Psoas muscle (tissue), 8 donors: ENCODE measurements around the gene UPK1B. TPM values are rescaled to one million over a fixed set of nuclear protein-coding genes. Genes with fewer than 3 reads are reported as not detected.

ENCODE experiments used
- ATAC-seq, 4 donors: fragments of 200-7000 bp; cut with Tn5 transposase; one replicate each; pipeline ENCODE4 v1.9.1; 2020; ENCODE audit warnings: moderate library complexity in 3 of 4, mild to moderate bottlenecking in 2 of 4
- DNase-seq, 2 donors: peaks; one replicate each; pipeline ENCODE4 v3.0.0-alpha.2; 2020
- H3K27ac ChIP-seq: fragments of 200-600 bp; one replicate; pipeline ENCODE4 v1.8.0; 2022
- H3K27me3 ChIP-seq, 3 donors: fragments of 200-600 bp in 1 of 3; one replicate each; pipeline versions ENCODE4 v1.6.1 to v1.8.0; 2013 to 2022; ENCODE audit warnings: low read length in 2 of 3, mild to moderate bottlenecking in 2 of 3, moderate library complexity in 1 of 3; ENCODE audit not compliant: insufficient read depth in 3 of 3
- H3K36me3 ChIP-seq, 2 donors: fragments of 200-600 bp in 1 of 2; one replicate each; pipeline versions ENCODE4 v1.6.1 to v1.8.0; 2013 to 2022; ENCODE audit warnings: low read depth in 1 of 2, mild to moderate bottlenecking in 1 of 2, moderate library complexity in 1 of 2; ENCODE audit not compliant: insufficient read depth in 1 of 2
- H3K4me1 ChIP-seq: fragments of 200-600 bp; one replicate; pipeline ENCODE4 v1.8.0; 2022
- H3K4me3 ChIP-seq: fragments of 200-600 bp; one replicate; pipeline ENCODE4 v1.8.0; 2022; ENCODE audit warnings: mild to moderate bottlenecking
- H3K9me3 ChIP-seq: fragments of 200-600 bp; one replicate; pipeline ENCODE4 v1.8.0; 2022
- CTCF ChIP-seq: fragments of 200-600 bp; IDR thresholded peaks from one replicate; pipeline ENCODE4 v1.8.0; 2022; ENCODE audit warnings: antibody characterized with exemption
- WGBS, 3 donors: extraction: QIAGEN DNeasy Blood & Tissue Kit; methylation state at CpG; one replicate each; pipeline versions ENCODE4 v1.1.6 to v1.1.7; 2013; 5-methylcytosine and 5-hydroxymethylcytosine counted together
- intact Hi-C, 2 donors: fragments of 100-400 bp; cut with DNase I; formaldehyde crosslinking; loops; one replicate each; pipeline versions ENCODE4 v1.11.0 to v1.14.2; 2022
- polyA plus RNA-seq, 3 donors: library from polyadenylated mRNA; stranded (reverse); fragments of 200-250 nt; gene quantifications; one replicate each; pipeline ENCODE4 v1.2.3, GENCODE V29; 2013
- total RNA-seq, 4 donors: library from RNA; stranded (reverse); fragmentation: NEBNext Ultra II Directional in 2 of 4; extraction: Animal tissue kit (Norgen Biotek cat#: 25700) in 2 of 4; gene quantifications; one replicate each; pipeline versions ENCODE4 v1.2.1 to v1.2.4, GENCODE V29; 2021 to 2023
- donor health status: healthy with polysubstance abuse.
- donor health status: DM: no; HTN: no; CAD: no; lungs with moderate emphysema.
- donor health status: Bipolar disorder and iron deficiency.
- donor health status: healthy.
- donor health status: DM: yes; HTN: yes; CAD: no.
- donor health status: DM: no; HTN: no; CAD: no.
- donor health status: DM: no; HTN: no; CAD: no.
- donor health status: DM: yes; HTN: yes; CAD: no.

Gene UPK1B
- total and polyA plus RNA-seq, 7 donors = 0.03 to 0.06 (median 0.05) TPM; not detected in 4

DNA sequence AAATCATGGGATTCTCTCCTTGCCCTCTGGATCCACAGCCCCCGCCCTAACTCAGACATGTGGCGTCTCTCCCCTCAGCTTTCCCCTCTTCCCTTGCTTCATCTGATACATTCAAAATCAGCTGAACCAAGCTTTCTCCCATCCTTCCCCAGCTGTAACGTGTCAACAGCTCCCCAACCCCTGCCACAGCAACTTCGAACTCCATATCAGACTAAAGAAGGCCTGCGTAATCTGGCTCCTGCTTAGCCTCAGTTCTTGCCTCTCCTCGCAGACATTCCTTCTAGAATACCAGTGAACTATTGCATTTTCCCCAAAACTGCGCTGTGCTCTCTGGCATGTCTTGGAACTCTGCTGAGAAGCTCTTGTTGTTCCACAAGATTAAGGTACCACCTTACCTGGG is 49.0 kb downstream of the UPK1B start:
- DNase-seq = no peak
- intact Hi-C loops = no loop called here
- no peak for TF ChIP-seq CTCF
- ATAC-seq = no peak
- Histone ChIP-seq H3K9me3 (no peaks in the 10 kb centered on the region), H3K36me3 (peaks cover 3 to 96% of the 10 kb centered on the region in 2 donors), H3K27ac (no peak overlapping the region), H3K27me3 (no peaks in the 10 kb centered on the region), H3K4me1 (no peaks in the 10 kb centered on the region), H3K4me3 (no peak overlapping the region)
- 82 to 93% (median 82%) methylated on average over 7 of the region's 7 CpGs for WGBS, 3 donors

- no peak for ATAC-seq
- H3K27ac ChIP-seq = no peak overlapping the region
- H3K36me3 ChIP-seq = peaks cover 3 to 97% of the 10 kb centered on the region in 2 donors
Measured at GRCh38 chr3:119223511-119223910, 50.1 kb downstream of the UPK1B start.

DNA sequence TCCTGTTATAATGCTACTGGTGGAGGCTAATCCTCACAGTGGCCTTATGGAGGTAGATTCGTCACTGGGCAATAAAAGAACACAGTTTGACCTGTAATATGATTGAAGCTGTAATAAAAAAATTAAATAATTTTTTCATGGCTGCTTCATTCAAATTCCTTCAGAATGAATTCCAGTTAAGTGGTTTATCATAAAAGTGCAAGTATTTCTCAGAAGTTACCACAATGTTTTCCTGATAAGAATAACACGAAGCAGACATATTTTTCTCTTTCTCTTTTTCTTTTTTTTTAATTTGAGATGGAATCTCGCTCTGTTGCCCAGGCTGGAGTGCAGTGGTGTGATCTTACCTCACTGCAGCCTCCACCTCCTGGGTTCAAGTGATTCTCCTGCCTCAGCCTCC is 51.7 kb downstream of the UPK1B start:
- no peaks in the 10 kb centered on the region for H3K4me1 ChIP-seq
- no peaks in the 10 kb centered on the region for H3K27me3 ChIP-seq
- H3K36me3 ChIP-seq = peaks cover 3 to 97% of the 10 kb centered on the region in 2 donors
- intact Hi-C loops = no loop called here
- H3K27ac ChIP-seq = no peak overlapping the region
- DNase-seq (no peak), ATAC-seq (no peak)
- 88 to 93% (median 92%) methylated on average over 3 of the region's 3 CpGs for WGBS, 3 donors
- no peak for TF ChIP-seq CTCF
- no peaks in the 10 kb centered on the region for H3K9me3 ChIP-seq
- H3K4me3 ChIP-seq = no peak overlapping the region

More at GRCh38 chr3:119223511-119223910, 50.1 kb downstream of the UPK1B start:
- H3K9me3 ChIP-seq = no peaks in the 10 kb centered on the region
- H3K4me3 ChIP-seq = no peak overlapping the region
- 86 to 95% (median 91%) methylated on average over 5 of the region's 5 CpGs for WGBS, 3 donors
- H3K27me3 ChIP-seq = no peaks in the 10 kb centered on the region
- intact Hi-C loops = no loop called here
- no peak for DNase-seq
- no peaks in the 10 kb centered on the region for H3K4me1 ChIP-seq
- TF ChIP-seq CTCF = no peak

- DNase-seq (no peak), ATAC-seq (no peak)
- Histone ChIP-seq H3K9me3 (no peaks in the 10 kb centered on the region), H3K4me3 (no peak overlapping the region), H3K27me3 (no peaks in the 10 kb centered on the region), H3K4me1 (no peaks in the 10 kb centered on the region), H3K27ac (no peak overlapping the region), H3K36me3 (peaks cover 3 to 83% of the 10 kb centered on the region in 2 donors)
- intact Hi-C loops = no loop called here
- no peak for TF ChIP-seq CTCF
- WGBS, 3 donors = 63 to 78% (median 65%) methylated on average over 6 of the region's 6 CpGs
Measured at GRCh38 chr3:119227070-119227850, 53.9 kb downstream of the UPK1B start.
